ENCODE measurements around the gene TMEM63A. TPM values are rescaled to one million over a fixed set of nuclear protein-coding genes. Genes with fewer than 3 reads are reported as not detected.

The TMEM63A gene
- total and polyA plus RNA-seq, 2 donors (not counting 3 experiments of a cell fraction or from before 2014, with no cell fraction given): 28.7 to 41.4 TPM

DNA sequence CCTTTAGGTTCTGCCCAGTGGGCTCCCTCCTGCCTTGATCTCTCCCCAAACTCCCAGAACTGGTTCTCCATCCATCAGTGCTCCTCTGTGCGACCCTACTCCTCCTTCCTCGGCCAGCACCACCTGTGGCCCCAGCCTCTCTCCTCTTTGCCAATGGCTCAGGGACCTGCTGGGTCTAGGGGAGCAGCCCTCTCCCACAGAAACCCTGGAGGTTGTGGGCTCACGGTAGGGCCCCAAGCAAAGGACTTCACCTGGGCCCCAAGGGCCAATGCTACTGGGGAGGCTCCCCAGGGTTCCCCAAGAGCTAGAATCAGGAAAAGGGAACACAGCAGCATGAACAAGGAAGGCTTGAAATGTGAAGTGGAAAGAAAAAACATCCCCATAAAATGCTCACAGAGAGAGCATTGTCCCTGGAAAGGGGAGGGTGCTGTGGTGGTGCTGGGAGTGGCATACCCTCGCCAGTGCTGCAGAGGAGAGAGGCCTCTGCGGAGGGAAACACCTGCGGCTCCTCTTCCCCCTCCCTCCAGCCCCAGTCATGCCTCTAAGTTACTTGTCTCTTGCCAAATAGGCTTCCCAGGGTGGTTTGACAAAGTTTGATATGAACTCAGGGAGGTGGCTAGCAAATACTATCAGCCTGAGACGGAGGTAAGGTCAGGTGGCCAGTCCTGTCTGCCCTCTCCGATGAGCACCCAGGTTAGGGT is 2.5 kb downstream of the TMEM63A start:
- no peaks in the 10 kb centered on the region for H3K27me3 ChIP-seq (ENCODE audit: control insufficient read depth in 2 of 2, insufficient read depth in 2 of 2, low read length in 2 of 2)
- intact Hi-C loops (cut with micrococcal nuclease): no loop called here
- no peak overlapping the region for H3K27ac ChIP-seq (ENCODE audit: insufficient read depth, low read depth, low read length)
- TF ChIP-seq MYC (IDR thresholded peaks at IDR 0.05; ENCODE audit: low read depth, low read length) (no peak), FOS (IDR thresholded peaks at IDR 0.05; ENCODE audit: borderline replicate concordance, insufficient read depth, low read length) (no peak), GATA2 (IDR thresholded peaks at IDR 0.05; ENCODE audit: insufficient read depth, insufficient read length, low read depth, low read length) (no peak), EZH2 (IDR thresholded peaks at IDR 0.05; ENCODE audit: borderline replicate concordance, low read depth, low read length, severe bottlenecking) (no peak), POLR2A (IDR thresholded peaks at IDR 0.05; ENCODE audit: low read depth, low read length) (no peak), JUN (IDR thresholded peaks at IDR 0.05; ENCODE audit: borderline replicate concordance, insufficient read depth, insufficient read length, low read depth) (no peak), CTCF (IDR thresholded peaks at IDR 0.05; ENCODE audit: extremely low read depth in 1 of 2, insufficient read depth in 1 of 2, low read depth in 1 of 2, low read length in 2 of 2) (no peak), POLR2AphosphoS5 (IDR thresholded peaks at IDR 0.05; ENCODE audit: insufficient read depth, low read depth, low read length) (no peak)
- TF ChIP-seq, protein P1, sequence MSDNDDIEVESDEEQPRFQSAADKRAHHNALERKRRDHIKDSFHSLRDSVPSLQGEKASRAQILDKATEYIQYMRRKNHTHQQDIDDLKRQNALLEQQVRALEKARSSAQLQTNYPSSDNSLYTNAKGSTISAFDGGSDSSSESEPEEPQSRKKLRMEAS (IDR thresholded peaks at IDR 0.05; ENCODE audit: insufficient read depth, insufficient read length): no peak
- H3K4me3 ChIP-seq (replicated peaks in 1 of 3; ENCODE audit: insufficient read depth in 1 of 3, low read depth in 1 of 3, low read length in 3 of 3): no peak overlapping the region
- H3K9me3 ChIP-seq (replicated peaks; ENCODE audit: control insufficient read depth, insufficient read depth, low read length): no peaks in the 10 kb centered on the region
- peaks cover 0 to 2% of the 10 kb centered on the region in 2 experiments for H3K36me3 ChIP-seq (ENCODE audit: control insufficient read depth in 2 of 2, extremely low read depth in 1 of 2, insufficient read depth in 2 of 2, low read length in 2 of 2)
- H3K4me2 ChIP-seq (ENCODE audit: insufficient read depth, low read length): no peak overlapping the region
- no peaks in the 10 kb centered on the region for H3K9me1 ChIP-seq (replicated peaks; ENCODE audit: control insufficient read depth, extremely low read depth, insufficient read depth, low read length)
- no peak overlapping the region for H2AFZ ChIP-seq (ENCODE audit: low read depth, low read length)
- ChIA-PET POLR2A (no interaction called here), CTCF (interaction anchor here (1.7 to 4.7 kb wide), 2 partner anchors 31 to 405 kb away, joined by 7 to 40 read pairs; no protein-coding TSS in a partner anchor)
- H3K9ac ChIP-seq (replicated peaks; ENCODE audit: extremely low read depth, insufficient read depth, low read length): no peak overlapping the region
- DNase-seq (ENCODE audit: low read depth, low spot score) (no peak), FAIRE-seq (no peak)
- no peaks in the 10 kb centered on the region for H3K79me2 ChIP-seq (ENCODE audit: control insufficient read depth, insufficient read depth, low read length)
- H4K20me1 ChIP-seq (replicated peaks; ENCODE audit: control insufficient read depth, extremely low read depth, insufficient read depth, low read length): no peaks in the 10 kb centered on the region
- BruUV-seq (replicated peaks): no TSS peak
- dilution Hi-C loops (cut with MboI; ENCODE audit: extremely low pct_ligation_motif_present, low sequenced_read_pairs): no loop called here
- H3K4me1 ChIP-seq (ENCODE audit: control insufficient read depth, extremely low read depth, insufficient read depth, low read length): peaks cover 14% of the 10 kb centered on the region

All from endothelial cell of umbilical vein (primary cell).